K562 (cell line): ENCODE measurements around the gene NUP153. TPM values are rescaled to one million over a fixed set of nuclear protein-coding genes. Genes with fewer than 3 reads are reported as not detected.

Source experiments
- ATF1 ChIP-seq, 2 experiments: fragments of 450-650 bp in 1 of 2; IDR thresholded peaks; 2 replicates each; pipeline ENCODE4 v1.6.1; 2016; ENCODE audit warnings: missing compliant biosample characterization in 1 of 2, missing genetic modification characterization in 1 of 2
- CHCHD3 ChIP-seq: fragments of 250-450 bp; sonication (Bioruptor Pico); IDR thresholded peaks from 2 replicates; pipeline ENCODE4 v2.1.2; 2022; ENCODE audit warnings: mild to moderate bottlenecking
- DDX20 ChIP-seq: fragments of 450-650 bp; IDR thresholded peaks from 2 replicates; pipeline ENCODE4 v1.6.1; 2016; ENCODE audit warnings: missing genetic modification characterization, low read depth, mild to moderate bottlenecking, missing compliant biosample characterization, moderate library complexity
- GTF2A2 ChIP-seq: IDR thresholded peaks from 2 replicates; pipeline ENCODE4 v1.6.1; 2016; ENCODE audit warnings: mild to moderate bottlenecking, missing genetic modification characterization, missing compliant biosample characterization
- MIER1 ChIP-seq: fragments of 450-650 bp; IDR thresholded peaks from 2 replicates; pipeline ENCODE4 v1.6.1; 2016; ENCODE audit warnings: antibody characterized with exemption, mild to moderate bottlenecking, low read depth
- NFXL1 ChIP-seq: fragments of 450-650 bp; formaldehyde crosslinking; IDR thresholded peaks from 2 replicates; pipeline ENCODE4 v1.4.0; 2021; ENCODE audit warnings: mild to moderate bottlenecking
- PHB2 ChIP-seq: fragments of 450-650 bp; IDR thresholded peaks from 2 replicates; pipeline ENCODE4 v1.6.1; 2017; ENCODE audit warnings: low read depth
- RBM39 ChIP-seq: fragments of 200-400 bp; formaldehyde crosslinking; optimal IDR thresholded peaks from 2 replicates; pipeline ENCODE3; 2018; ENCODE audit warnings: low read depth, low read length
- SNRNP70 ChIP-seq: fragments of 200-400 bp; formaldehyde crosslinking; optimal IDR thresholded peaks from 2 replicates; pipeline ENCODE3; 2017; ENCODE audit warnings: low read depth, low read length
- TCFL5 ChIP-seq: fragments of 250-450 bp; sonication (Bioruptor Pico); conservative IDR thresholded peaks from 2 replicates; pipeline ENCODE4 v1.6.1; 2021; ENCODE audit warnings: mild to moderate bottlenecking, moderate library complexity, matching md5 sums
- ZFPM2 ChIP-seq: fragments of 250-450 bp; sonication (Bioruptor Pico); IDR thresholded peaks from 2 replicates; pipeline ENCODE4 v1.5.1; 2022; ENCODE audit warnings: mild to moderate bottlenecking
- ZNF133 ChIP-seq: fragments of 250-450 bp; sonication (Bioruptor Pico); IDR thresholded peaks from 2 replicates; pipeline ENCODE4 v1.4.0; 2020; ENCODE audit warnings: mild to moderate bottlenecking
- polyA plus RNA-seq, 8 experiments: library from polyadenylated mRNA; depleted of rRNA in 4 of 8; stranded (reverse) in 5 of 8; unstranded in 3 of 8; fragments of >200 nt; fragmentation: Nextera tagmentation in 2 of 8; fragmentation: Illumina TruSeq in 1 of 8; extraction: Ambion mirVana in 2 of 8; extraction: Trizol in 1 of 8; gene quantifications; 2 replicates each; pipeline versions ENCODE4 v1.2.1 to v1.2.3, GENCODE V29; 2011 to 2014; ENCODE audit warnings: inconsistent platforms in 1 of 8, missing spikeins in 1 of 8
- total RNA-seq, 7 experiments: library from RNA; depleted of rRNA in 6 of 7; stranded (reverse); fragments of >200 nt in 6 of 7; fragmentation: Illumina TruSeq in 2 of 7; extraction: Trizol in 2 of 7; gene quantifications; 2 replicates each; pipeline versions ENCODE4 v1.2.1 to v1.2.3, GENCODE V29; 2011 to 2021; ENCODE audit warnings: low replicate concordance in 1 of 7
- TF ChIP-seq, protein P1 (sequence below), 3 experiments: fragments of 200-800 bp in 1 of 3; fragments of 250-450 bp in 1 of 3; fragments of 450-650 bp in 1 of 3; sonication (Bioruptor Pico) in 1 of 3; sonication (Bioruptor generic) in 1 of 3; formaldehyde crosslinking in 1 of 3; IDR thresholded peaks; 2 replicates each; pipeline versions ENCODE4 v1.6.1 to v1.8.0; 2016 to 2022; ENCODE audit warnings: mild to moderate bottlenecking in 2 of 3, missing genetic modification characterization in 2 of 3, missing compliant biosample characterization in 1 of 3, moderate library complexity in 1 of 3
- TF ChIP-seq, protein P2 (sequence below), 2 experiments: fragments of 450-650 bp in 1 of 2; sonication (generic) in 1 of 2; formaldehyde crosslinking; conservative IDR thresholded peaks; 2 replicates each; pipeline versions ENCODE4 v1.4.0 to v1.8.1; 2020 to 2022; ENCODE audit warnings: mild to moderate bottlenecking in 1 of 2, missing genetic modification reagents in 1 of 2
- TF ChIP-seq, protein P3 (sequence below): IDR thresholded peaks from 2 replicates; pipeline ENCODE4 v1.6.1; 2014; ENCODE audit warnings: antibody characterized with exemption
- TF ChIP-seq, protein P4 (sequence below): fragments of 450-650 bp; IDR thresholded peaks from 2 replicates; pipeline ENCODE4 v1.6.1; 2014; ENCODE audit warnings: low read depth, mild to moderate bottlenecking, moderate library complexity, borderline replicate concordance
- TF ChIP-seq, protein P5 (sequence below): fragments of 250-450 bp; sonication (Bioruptor Pico); IDR thresholded peaks from 2 replicates; pipeline ENCODE4 v1.5.0; 2020; ENCODE audit warnings: mild to moderate bottlenecking, borderline replicate concordance

The NUP153 gene
- total and polyA plus RNA-seq, 9 of the 15 experiments (the other 6 are each of a cell fraction or from before 2014, with no cell fraction given) = 21.9 to 110 (median 84.8) TPM

DNA sequence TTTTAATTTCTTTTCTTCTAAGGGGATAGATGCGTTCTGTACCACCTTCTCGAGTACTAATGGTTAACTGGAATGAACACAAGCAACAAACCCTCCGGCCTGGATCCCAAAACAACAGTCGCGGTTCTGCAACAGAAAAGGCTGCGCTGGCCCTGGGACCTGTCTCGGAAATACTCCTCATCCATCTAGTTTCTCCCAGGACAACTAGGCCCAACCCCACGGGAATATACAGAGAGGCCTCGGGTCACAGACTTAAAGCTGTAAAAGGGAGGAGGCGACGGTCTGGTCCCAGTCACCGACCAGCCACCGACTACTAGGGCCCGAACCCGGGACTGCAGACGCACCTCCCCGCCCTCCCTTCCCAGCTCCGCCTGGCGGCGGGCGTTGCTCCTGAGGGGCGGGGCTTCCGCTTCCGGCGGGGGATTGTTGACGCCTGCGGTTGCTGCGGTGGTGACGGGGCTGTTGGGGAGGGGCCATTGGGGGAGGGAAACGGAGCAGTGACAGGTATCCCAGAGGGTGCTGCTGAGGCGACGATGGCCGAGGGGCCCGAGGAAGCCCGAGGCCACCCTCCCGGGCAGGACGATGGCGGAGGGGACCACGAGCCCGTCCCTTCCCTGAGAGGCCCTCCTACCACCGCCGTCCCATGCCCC lies 106.7 kb downstream of the NUP153 start, which contains the start of gene FAM8A1 (continued):
- TF ChIP-seq, protein P1, sequence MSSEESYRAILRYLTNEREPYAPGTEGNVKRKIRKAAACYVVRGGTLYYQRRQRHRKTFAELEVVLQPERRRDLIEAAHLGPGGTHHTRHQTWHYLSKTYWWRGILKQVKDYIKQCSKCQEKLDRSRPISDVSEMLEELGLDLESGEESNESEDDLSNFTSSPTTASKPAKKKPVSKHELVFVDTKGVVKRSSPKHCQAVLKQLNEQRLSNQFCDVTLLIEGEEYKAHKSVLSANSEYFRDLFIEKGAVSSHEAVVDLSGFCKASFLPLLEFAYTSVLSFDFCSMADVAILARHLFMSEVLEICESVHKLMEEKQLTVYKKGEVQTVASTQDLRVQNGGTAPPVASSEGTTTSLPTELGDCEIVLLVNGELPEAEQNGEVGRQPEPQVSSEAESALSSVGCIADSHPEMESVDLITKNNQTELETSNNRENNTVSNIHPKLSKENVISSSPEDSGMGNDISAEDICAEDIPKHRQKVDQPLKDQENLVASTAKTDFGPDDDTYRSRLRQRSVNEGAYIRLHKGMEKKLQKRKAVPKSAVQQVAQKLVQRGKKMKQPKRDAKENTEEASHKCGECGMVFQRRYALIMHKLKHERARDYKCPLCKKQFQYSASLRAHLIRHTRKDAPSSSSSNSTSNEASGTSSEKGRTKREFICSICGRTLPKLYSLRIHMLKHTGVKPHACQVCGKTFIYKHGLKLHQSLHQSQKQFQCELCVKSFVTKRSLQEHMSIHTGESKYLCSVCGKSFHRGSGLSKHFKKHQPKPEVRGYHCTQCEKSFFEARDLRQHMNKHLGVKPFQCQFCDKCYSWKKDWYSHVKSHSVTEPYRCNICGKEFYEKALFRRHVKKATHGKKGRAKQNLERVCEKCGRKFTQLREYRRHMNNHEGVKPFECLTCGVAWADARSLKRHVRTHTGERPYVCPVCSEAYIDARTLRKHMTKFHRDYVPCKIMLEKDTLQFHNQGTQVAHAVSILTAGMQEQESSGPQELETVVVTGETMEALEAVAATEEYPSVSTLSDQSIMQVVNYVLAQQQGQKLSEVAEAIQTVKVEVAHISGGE (CRISPR knock-in tag; IDR thresholded peaks at IDR 0.05) = peak in 1 of 3 experiments; percentile 89; a peak in 2 of 6 replicates
- TF ChIP-seq NFXL1 (CRISPR knock-in tag) (no peak), TCFL5 (CRISPR knock-in tag) (no peak), GTF2A2 (tag) (no peak), RBM39 (no peak), ZNF133 (CRISPR knock-in tag) (no peak), CHCHD3 (CRISPR knock-in tag) (no peak), PHB2 (no peak), DDX20 (no peak), ZFPM2 (no peak), SNRNP70 (no peak), ATF1 (CRISPR knock-in tag; IDR thresholded peaks at IDR 0.05) (no peak; the same call in 1 of the 2 replicates), ATF1 (tag; IDR thresholded peaks at IDR 0.05) (peak; percentile 91), MIER1 (no peak)
- TF ChIP-seq, protein P2, sequence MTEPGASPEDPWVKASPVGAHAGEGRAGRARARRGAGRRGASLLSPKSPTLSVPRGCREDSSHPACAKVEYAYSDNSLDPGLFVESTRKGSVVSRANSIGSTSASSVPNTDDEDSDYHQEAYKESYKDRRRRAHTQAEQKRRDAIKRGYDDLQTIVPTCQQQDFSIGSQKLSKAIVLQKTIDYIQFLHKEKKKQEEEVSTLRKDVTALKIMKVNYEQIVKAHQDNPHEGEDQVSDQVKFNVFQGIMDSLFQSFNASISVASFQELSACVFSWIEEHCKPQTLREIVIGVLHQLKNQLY (CRISPR knock-in tag; conservative IDR thresholded peaks at IDR 0.05) = 0 out of 4 replicates have a peak, but pooled peaks of 1 of the 2 experiments have one; percentile 58
- TF ChIP-seq, protein P3, sequence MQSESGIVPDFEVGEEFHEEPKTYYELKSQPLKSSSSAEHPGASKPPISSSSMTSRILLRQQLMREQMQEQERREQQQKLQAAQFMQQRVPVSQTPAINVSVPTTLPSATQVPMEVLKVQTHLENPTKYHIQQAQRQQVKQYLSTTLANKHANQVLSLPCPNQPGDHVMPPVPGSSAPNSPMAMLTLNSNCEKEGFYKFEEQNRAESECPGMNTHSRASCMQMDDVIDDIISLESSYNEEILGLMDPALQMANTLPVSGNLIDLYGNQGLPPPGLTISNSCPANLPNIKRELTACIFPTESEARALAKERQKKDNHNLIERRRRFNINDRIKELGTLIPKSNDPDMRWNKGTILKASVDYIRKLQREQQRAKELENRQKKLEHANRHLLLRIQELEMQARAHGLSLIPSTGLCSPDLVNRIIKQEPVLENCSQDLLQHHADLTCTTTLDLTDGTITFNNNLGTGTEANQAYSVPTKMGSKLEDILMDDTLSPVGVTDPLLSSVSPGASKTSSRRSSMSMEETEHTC = no peak
- TF ChIP-seq, protein P4, sequence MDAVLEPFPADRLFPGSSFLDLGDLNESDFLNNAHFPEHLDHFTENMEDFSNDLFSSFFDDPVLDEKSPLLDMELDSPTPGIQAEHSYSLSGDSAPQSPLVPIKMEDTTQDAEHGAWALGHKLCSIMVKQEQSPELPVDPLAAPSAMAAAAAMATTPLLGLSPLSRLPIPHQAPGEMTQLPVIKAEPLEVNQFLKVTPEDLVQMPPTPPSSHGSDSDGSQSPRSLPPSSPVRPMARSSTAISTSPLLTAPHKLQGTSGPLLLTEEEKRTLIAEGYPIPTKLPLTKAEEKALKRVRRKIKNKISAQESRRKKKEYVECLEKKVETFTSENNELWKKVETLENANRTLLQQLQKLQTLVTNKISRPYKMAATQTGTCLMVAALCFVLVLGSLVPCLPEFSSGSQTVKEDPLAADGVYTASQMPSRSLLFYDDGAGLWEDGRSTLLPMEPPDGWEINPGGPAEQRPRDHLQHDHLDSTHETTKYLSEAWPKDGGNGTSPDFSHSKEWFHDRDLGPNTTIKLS = peak; percentile 37
- TF ChIP-seq, protein P5, sequence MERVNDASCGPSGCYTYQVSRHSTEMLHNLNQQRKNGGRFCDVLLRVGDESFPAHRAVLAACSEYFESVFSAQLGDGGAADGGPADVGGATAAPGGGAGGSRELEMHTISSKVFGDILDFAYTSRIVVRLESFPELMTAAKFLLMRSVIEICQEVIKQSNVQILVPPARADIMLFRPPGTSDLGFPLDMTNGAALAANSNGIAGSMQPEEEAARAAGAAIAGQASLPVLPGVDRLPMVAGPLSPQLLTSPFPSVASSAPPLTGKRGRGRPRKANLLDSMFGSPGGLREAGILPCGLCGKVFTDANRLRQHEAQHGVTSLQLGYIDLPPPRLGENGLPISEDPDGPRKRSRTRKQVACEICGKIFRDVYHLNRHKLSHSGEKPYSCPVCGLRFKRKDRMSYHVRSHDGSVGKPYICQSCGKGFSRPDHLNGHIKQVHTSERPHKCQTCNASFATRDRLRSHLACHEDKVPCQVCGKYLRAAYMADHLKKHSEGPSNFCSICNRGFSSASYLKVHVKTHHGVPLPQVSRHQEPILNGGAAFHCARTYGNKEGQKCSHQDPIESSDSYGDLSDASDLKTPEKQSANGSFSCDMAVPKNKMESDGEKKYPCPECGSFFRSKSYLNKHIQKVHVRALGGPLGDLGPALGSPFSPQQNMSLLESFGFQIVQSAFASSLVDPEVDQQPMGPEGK (CRISPR knock-in tag) = no peak
